Measurements from ENCODE around the gene NTNG1. TPM values are rescaled to one million over a fixed set of nuclear protein-coding genes. Genes with fewer than 3 reads are reported as not detected.

NTNG1 gene
- total RNA-seq, 1 donor from 2014 or later, result 0.79 TPM

DNA sequence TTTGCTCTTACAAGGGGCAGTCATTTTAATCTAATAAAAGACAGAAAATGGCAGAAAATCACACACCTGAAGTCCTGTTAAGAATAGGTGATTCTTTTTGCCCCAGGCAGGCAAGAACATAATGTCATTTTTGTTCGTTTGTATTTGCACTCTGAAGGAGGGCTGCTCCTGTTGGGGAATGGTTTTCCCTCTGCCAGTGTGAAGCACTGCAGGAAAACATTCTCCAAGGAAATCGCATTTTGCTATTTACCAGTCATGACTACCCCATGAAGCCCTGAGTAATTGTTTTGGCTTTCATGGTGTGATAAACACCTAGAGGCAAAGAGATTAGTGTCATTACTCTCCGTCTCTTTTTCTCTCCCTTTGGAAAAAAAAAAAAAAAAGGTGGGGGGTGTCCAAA, 345.5 kb downstream of the NTNG1 start:
- peaks cover 7% of the 10 kb centered on the region for H3K4me1 Mint-ChIP-seq
- H3K36me3 ChIP-seq, result no peaks in the 10 kb centered on the region
- H3K9me3 Mint-ChIP-seq, result no peaks in the 10 kb centered on the region
- H2AFZ ChIP-seq (replicated peaks), result peak overlapping the region; percentile 66
- H3K79me2 ChIP-seq (ENCODE audit: low read depth), result no peaks in the 10 kb centered on the region
- no peaks in the 10 kb centered on the region for H4K20me1 ChIP-seq (ENCODE audit: low read depth)
- H3K4me3 ChIP-seq, result no peak overlapping the region
- H3K27me3 ChIP-seq, result no peaks in the 10 kb centered on the region
- H3K9ac ChIP-seq, result no peak overlapping the region
- H3K9me3 ChIP-seq (ENCODE audit: low read depth), result no peaks in the 10 kb centered on the region
- no peak overlapping the region for H3K27ac ChIP-seq
- DNase-seq (ENCODE audit: low spot score), result peak; percentile 5
- H3K36me3 Mint-ChIP-seq, result no peaks in the 10 kb centered on the region
- peaks cover 6% of the 10 kb centered on the region for H3F3A ChIP-seq (ENCODE audit: low read depth)
- TF ChIP-seq, protein P1, sequence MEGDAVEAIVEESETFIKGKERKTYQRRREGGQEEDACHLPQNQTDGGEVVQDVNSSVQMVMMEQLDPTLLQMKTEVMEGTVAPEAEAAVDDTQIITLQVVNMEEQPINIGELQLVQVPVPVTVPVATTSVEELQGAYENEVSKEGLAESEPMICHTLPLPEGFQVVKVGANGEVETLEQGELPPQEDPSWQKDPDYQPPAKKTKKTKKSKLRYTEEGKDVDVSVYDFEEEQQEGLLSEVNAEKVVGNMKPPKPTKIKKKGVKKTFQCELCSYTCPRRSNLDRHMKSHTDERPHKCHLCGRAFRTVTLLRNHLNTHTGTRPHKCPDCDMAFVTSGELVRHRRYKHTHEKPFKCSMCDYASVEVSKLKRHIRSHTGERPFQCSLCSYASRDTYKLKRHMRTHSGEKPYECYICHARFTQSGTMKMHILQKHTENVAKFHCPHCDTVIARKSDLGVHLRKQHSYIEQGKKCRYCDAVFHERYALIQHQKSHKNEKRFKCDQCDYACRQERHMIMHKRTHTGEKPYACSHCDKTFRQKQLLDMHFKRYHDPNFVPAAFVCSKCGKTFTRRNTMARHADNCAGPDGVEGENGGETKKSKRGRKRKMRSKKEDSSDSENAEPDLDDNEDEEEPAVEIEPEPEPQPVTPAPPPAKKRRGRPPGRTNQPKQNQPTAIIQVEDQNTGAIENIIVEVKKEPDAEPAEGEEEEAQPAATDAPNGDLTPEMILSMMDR (IDR thresholded peaks at IDR 0.05), result no peak
- TF ChIP-seq EZH2 (IDR thresholded peaks at IDR 0.05) (no peak), EZH2phosphoT487 (IDR thresholded peaks at IDR 0.05) (no peak)
- H3K27ac Mint-ChIP-seq, result no peak overlapping the region
- H3K27me3 Mint-ChIP-seq (ENCODE audit: insufficient read depth, low read depth), result peaks cover 6% of the 10 kb centered on the region
- peaks cover 21% of the 10 kb centered on the region for H3K4me1 ChIP-seq
- no peak overlapping the region for H3K4me3 Mint-ChIP-seq
- H3K4me2 ChIP-seq, result peak overlapping the region; percentile 54

DNA sequence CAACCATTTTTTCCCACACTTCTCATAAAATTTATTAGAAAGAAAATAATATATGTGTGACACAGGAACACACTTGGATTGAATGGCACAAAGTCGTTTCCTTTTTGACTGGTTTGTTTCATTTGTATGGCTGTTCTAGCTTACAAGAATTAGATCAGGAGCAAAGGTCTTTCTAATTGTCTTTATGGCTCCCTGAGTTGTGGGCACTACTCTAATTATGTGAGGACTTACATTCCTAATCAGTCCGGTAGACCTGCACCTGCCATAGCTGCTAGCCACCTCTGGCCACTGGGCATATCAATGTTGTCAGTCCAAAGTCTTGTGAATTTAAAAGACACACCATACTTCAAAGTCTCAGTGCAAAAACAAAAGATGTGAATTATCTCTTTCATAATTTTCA, 346.7 kb downstream of the NTNG1 start:
- H3K4me1 Mint-ChIP-seq, result peaks cover 7% of the 10 kb centered on the region
- H3K36me3 ChIP-seq, result no peaks in the 10 kb centered on the region
- peaks cover 8% of the 10 kb centered on the region for H3K27me3 Mint-ChIP-seq (ENCODE audit: insufficient read depth, low read depth)
- H3K27ac Mint-ChIP-seq, result no peak overlapping the region
- H3K79me2 ChIP-seq (ENCODE audit: low read depth), result no peaks in the 10 kb centered on the region
- TF ChIP-seq EZH2phosphoT487 (IDR thresholded peaks at IDR 0.05) (no peak), EZH2 (IDR thresholded peaks at IDR 0.05) (no peak)
- TF ChIP-seq, protein P1 (IDR thresholded peaks at IDR 0.05), result no peak
- H3F3A ChIP-seq (ENCODE audit: low read depth), result peaks cover 6% of the 10 kb centered on the region
- no peaks in the 10 kb centered on the region for H3K9me3 Mint-ChIP-seq
- H3K4me2 ChIP-seq, result no peak overlapping the region
- no peak overlapping the region for H3K9ac ChIP-seq
- H3K4me3 Mint-ChIP-seq, result no peak overlapping the region
- no peak overlapping the region for H2AFZ ChIP-seq (replicated peaks)
- H3K27ac ChIP-seq, result no peak overlapping the region
- H3K4me1 ChIP-seq, result peaks cover 18% of the 10 kb centered on the region
- H3K9me3 ChIP-seq (ENCODE audit: low read depth), result no peaks in the 10 kb centered on the region
- DNase-seq (ENCODE audit: low spot score), result no peak
- no peaks in the 10 kb centered on the region for H3K36me3 Mint-ChIP-seq
- H4K20me1 ChIP-seq (ENCODE audit: low read depth), result no peaks in the 10 kb centered on the region
- H3K4me3 ChIP-seq, result no peak overlapping the region
- no peaks in the 10 kb centered on the region for H3K27me3 ChIP-seq

DNA sequence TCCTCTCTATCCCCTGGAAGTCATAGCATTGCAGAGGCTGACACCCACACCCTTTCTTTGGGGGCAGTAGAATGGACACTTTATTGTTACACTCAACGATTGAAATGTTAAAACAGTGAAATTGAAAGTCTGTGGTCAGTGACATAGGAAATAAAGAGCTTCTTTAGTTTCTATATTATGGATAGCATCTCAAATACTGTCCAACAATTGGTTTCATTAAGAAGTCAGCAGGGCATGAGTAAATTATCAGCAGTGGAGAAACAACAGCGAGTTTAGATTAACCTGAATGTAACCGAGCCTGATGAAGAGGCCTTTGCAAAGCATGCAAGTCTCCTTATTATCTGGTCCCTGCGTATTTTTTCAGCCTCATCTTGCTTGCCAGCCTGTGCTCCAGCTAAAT, 350.7 kb downstream of the NTNG1 start:
- H3F3A ChIP-seq (ENCODE audit: low read depth), result no peaks in the 10 kb centered on the region
- H3K4me3 ChIP-seq, result no peak overlapping the region
- H3K4me1 ChIP-seq, result peaks cover 6% of the 10 kb centered on the region
- H3K36me3 Mint-ChIP-seq, result no peaks in the 10 kb centered on the region
- H3K27me3 ChIP-seq, result no peaks in the 10 kb centered on the region
- no peak for DNase-seq (ENCODE audit: low spot score)
- no peaks in the 10 kb centered on the region for H3K36me3 ChIP-seq
- no peak overlapping the region for H2AFZ ChIP-seq (replicated peaks)
- H3K4me1 Mint-ChIP-seq, result peaks cover 1% of the 10 kb centered on the region
- H3K79me2 ChIP-seq (ENCODE audit: low read depth), result no peaks in the 10 kb centered on the region
- no peaks in the 10 kb centered on the region for H3K9me3 ChIP-seq (ENCODE audit: low read depth)
- no peak overlapping the region for H3K27ac Mint-ChIP-seq
- no peaks in the 10 kb centered on the region for H3K9me3 Mint-ChIP-seq
- no peak overlapping the region for H3K9ac ChIP-seq
- no peak overlapping the region for H3K4me2 ChIP-seq
- TF ChIP-seq EZH2phosphoT487 (IDR thresholded peaks at IDR 0.05), result no peak
- TF ChIP-seq EZH2 (IDR thresholded peaks at IDR 0.05), result no peak
- TF ChIP-seq, protein P1 (IDR thresholded peaks at IDR 0.05), result no peak
- H3K4me3 Mint-ChIP-seq, result no peak overlapping the region
- peaks cover 8% of the 10 kb centered on the region for H3K27me3 Mint-ChIP-seq (ENCODE audit: insufficient read depth, low read depth)
- no peak overlapping the region for H3K27ac ChIP-seq
- H4K20me1 ChIP-seq (ENCODE audit: low read depth), result no peaks in the 10 kb centered on the region

Measured in neural progenitor cell (in vitro differentiated cells).